ENCODE measurements around the gene HOXB4.

HOXB4 gene

DNA sequence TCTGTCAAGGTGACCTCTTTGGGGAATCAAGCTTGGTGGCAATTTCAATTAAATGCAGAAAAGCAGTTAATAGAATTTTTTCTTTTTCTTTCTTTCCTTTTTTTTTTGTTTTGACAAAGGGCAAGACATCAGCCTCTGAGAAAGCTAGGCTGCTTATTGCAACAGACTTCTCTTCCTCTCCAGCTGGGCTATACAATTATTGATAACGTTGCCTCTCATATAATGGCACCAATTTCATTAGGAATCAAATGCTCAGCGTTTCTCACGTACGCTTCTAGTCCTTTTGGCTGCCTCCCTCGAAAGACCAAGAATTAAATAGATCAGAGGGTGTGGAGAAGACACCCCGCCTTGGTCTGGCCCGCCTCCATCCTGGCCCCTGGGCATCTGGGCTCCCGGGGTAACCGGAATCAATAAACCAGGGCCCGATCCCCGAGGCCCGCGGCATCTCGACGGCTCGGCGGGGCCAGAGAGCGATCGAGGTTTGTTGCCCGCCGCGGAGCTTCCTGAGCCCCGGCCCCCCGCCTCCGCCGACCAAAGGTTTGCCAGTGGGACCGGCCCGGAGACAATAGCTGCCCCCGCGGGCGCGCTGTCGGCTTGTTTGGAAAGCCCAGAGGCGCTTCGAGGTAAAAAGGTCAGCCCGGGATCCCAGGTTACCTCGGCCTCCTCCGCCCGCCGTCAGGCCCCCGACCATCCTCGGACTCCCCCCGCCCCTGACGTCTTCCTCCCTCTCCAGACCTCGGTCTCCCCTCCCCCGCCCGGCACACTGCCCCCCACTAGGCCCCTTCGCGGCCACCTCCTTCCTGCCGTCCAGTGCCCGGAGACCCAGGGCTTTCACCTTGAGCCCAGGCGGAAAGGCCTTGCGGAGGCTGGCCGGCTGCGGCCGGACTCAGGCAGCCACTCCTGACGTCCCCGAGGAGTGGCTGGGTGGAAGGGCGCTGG is 51.3 kb downstream of the HOXB4 start:
- DNase-seq, result no peak

All from activated CD8-positive, alpha-beta memory T cell treated with anti-CD3 and anti-CD28 coated beads for 24 hours (primary cell).